Measurements from ENCODE around the gene TASOR.

Gene TASOR

DNA sequence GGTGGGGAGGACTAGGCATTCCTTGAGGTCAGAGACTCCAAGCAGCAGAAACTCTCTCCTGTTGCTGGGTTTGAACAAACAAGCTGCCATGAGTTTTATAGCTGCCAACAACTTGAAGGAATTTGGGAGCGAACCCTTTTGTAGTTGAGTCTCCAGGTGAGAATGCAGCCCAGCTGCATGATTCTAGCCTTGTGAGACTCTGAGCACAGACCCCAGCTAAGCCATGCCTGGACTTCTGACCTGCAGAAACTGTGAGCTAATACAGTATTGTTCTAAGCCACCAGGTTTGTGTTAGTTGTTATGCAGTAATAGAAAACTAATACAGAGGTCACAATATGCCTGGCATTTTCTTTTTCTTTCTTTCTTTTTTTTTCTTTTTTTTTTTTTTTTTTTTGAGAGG is 6.2 kb upstream of the TASOR start:
- Histone ChIP-seq H3K79me2 (ENCODE audit: low read length) (no peaks in the 10 kb centered on the region), H4K20me1 (ENCODE audit: insufficient read depth, low read length) (no peaks in the 10 kb centered on the region), H3K4me3 (ENCODE audit: low read length) (no peak overlapping the region), H3F3A (ENCODE audit: insufficient read depth, low read length) (no peaks in the 10 kb centered on the region), H3K9me2 (replicated peaks; ENCODE audit: insufficient read depth, low read length) (no peaks in the 10 kb centered on the region), H2AFZ (ENCODE audit: low read length) (no peak overlapping the region), H3K36me3 (replicated peaks; ENCODE audit: insufficient read depth, low read length) (no peaks in the 10 kb centered on the region), H3K4me1 (ENCODE audit: low read length) (peaks cover 12% of the 10 kb centered on the region; the same call in 1 of the 2 replicates), H3K4me2 (ENCODE audit: low read depth, low read length) (no peak overlapping the region), H3K27ac (ENCODE audit: low read length) (no peak overlapping the region), H3K9me3 (replicated peaks; ENCODE audit: insufficient read depth, low read length) (no peaks in the 10 kb centered on the region), H3K9ac (ENCODE audit: low read length) (no peak overlapping the region), H3K27me3 (replicated peaks; ENCODE audit: insufficient read depth, low read length) (no peaks in the 10 kb centered on the region)
- TF ChIP-seq EZH2 (optimal IDR thresholded peaks at IDR 0.05; ENCODE audit: low read depth, low read length) (no peak), EZH2phosphoT487 (IDR thresholded peaks at IDR 0.05; ENCODE audit: low read length) (no peak)
- TF ChIP-seq, protein P1, sequence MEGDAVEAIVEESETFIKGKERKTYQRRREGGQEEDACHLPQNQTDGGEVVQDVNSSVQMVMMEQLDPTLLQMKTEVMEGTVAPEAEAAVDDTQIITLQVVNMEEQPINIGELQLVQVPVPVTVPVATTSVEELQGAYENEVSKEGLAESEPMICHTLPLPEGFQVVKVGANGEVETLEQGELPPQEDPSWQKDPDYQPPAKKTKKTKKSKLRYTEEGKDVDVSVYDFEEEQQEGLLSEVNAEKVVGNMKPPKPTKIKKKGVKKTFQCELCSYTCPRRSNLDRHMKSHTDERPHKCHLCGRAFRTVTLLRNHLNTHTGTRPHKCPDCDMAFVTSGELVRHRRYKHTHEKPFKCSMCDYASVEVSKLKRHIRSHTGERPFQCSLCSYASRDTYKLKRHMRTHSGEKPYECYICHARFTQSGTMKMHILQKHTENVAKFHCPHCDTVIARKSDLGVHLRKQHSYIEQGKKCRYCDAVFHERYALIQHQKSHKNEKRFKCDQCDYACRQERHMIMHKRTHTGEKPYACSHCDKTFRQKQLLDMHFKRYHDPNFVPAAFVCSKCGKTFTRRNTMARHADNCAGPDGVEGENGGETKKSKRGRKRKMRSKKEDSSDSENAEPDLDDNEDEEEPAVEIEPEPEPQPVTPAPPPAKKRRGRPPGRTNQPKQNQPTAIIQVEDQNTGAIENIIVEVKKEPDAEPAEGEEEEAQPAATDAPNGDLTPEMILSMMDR (IDR thresholded peaks at IDR 0.05; ENCODE audit: low read length): no peak
- DNase-seq: no peak

DNA sequence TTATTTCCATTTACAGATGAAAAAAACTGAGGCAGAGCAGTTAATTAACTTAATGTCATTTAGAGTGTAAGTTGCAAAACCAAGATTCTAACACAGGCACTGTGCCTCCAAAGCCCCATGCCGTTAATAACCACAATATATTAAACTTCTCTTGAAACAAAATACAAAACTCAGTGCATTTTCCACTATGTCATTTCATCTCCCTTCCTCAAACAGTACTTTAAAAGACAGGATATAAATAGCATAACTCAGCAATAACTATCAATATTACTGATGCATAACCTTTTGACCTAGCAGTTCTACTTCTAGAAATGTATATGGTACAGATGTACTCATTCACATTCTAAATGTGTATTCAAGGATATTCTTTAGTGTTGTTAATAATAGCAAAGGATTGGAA is 5.1 kb upstream of the TASOR start:
- Histone ChIP-seq H3K27me3 (replicated peaks; ENCODE audit: insufficient read depth, low read length) (no peaks in the 10 kb centered on the region), H3K9me3 (replicated peaks; ENCODE audit: insufficient read depth, low read length) (no peaks in the 10 kb centered on the region), H3K4me3 (ENCODE audit: low read length) (no peak overlapping the region), H4K20me1 (ENCODE audit: insufficient read depth, low read length) (no peaks in the 10 kb centered on the region), H3K36me3 (replicated peaks; ENCODE audit: insufficient read depth, low read length) (no peaks in the 10 kb centered on the region), H2AFZ (ENCODE audit: low read length) (no peak overlapping the region), H3F3A (ENCODE audit: insufficient read depth, low read length) (no peaks in the 10 kb centered on the region), H3K9me2 (replicated peaks; ENCODE audit: insufficient read depth, low read length) (no peaks in the 10 kb centered on the region), H3K79me2 (ENCODE audit: low read length) (no peaks in the 10 kb centered on the region), H3K9ac (ENCODE audit: low read length) (no peak overlapping the region), H3K27ac (ENCODE audit: low read length) (no peak overlapping the region), H3K4me2 (ENCODE audit: low read depth, low read length) (no peak overlapping the region), H3K4me1 (ENCODE audit: low read length) (peaks cover 7% of the 10 kb centered on the region)
- no peak for DNase-seq
- TF ChIP-seq, protein P1 (IDR thresholded peaks at IDR 0.05; ENCODE audit: low read length): no peak
- TF ChIP-seq EZH2phosphoT487 (IDR thresholded peaks at IDR 0.05; ENCODE audit: low read length): no peak
- no peak for TF ChIP-seq EZH2 (optimal IDR thresholded peaks at IDR 0.05; ENCODE audit: low read depth, low read length)

DNA sequence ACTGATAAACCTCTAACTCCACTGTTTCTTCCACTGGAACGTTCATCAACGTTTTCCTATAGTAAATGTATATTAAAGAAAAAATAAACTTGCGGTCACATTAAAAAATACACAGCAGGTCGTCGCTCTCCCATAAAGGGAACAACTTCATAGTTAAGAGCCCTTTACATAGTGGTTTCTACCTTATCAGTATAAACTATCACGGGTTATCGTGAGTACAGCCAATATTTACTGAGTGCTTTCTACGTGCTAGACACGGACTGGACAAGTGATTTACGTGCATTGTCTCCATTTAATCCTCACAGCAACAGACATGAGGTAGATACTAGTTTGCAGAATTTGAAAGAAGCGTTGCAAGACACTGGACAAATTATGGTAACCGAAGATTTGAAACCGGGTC is 964 bp upstream of the TASOR start:
- Histone ChIP-seq H3K4me2 (ENCODE audit: low read depth, low read length) (no peak overlapping the region), H2AFZ (ENCODE audit: low read length) (no peak overlapping the region), H3K79me2 (ENCODE audit: low read length) (peaks cover 38% of the 10 kb centered on the region), H4K20me1 (ENCODE audit: insufficient read depth, low read length) (no peaks in the 10 kb centered on the region), H3K27me3 (replicated peaks; ENCODE audit: insufficient read depth, low read length) (no peaks in the 10 kb centered on the region), H3K9me3 (replicated peaks; ENCODE audit: insufficient read depth, low read length) (no peaks in the 10 kb centered on the region), H3K36me3 (replicated peaks; ENCODE audit: insufficient read depth, low read length) (no peaks in the 10 kb centered on the region), H3K9ac (ENCODE audit: low read length) (no peak overlapping the region), H3F3A (ENCODE audit: insufficient read depth, low read length) (0 out of 2 replicates have a peak, but pooled peaks cover 3% of the 10 kb centered on the region), H3K27ac (ENCODE audit: low read length) (no peak overlapping the region), H3K9me2 (replicated peaks; ENCODE audit: insufficient read depth, low read length) (no peaks in the 10 kb centered on the region), H3K4me3 (ENCODE audit: low read length) (no peak overlapping the region), H3K4me1 (ENCODE audit: low read length) (peaks cover 18% of the 10 kb centered on the region)
- TF ChIP-seq EZH2 (optimal IDR thresholded peaks at IDR 0.05; ENCODE audit: low read depth, low read length): no peak
- TF ChIP-seq, protein P1 (IDR thresholded peaks at IDR 0.05; ENCODE audit: low read length): no peak
- no peak for TF ChIP-seq EZH2phosphoT487 (IDR thresholded peaks at IDR 0.05; ENCODE audit: low read length)
- DNase-seq: no peak

All from MM.1S (cell line).